GM12801 (cell line): ENCODE results near the gene ILKAP.

Experiments used
- CTCF ChIP-seq: IDR thresholded peaks from one replicate; pipeline ENCODE4 v1.5.1; 2011; ENCODE audit warnings: control low read depth; ENCODE audit not compliant: insufficient read length; ENCODE audit errors: extremely low read depth

ILKAP gene

GRCh38 chr2:238144262-238144661, 59.2 kb downstream of the ILKAP start:
- no peak for TF ChIP-seq CTCF

GRCh38 chr2:238143239-238143951, 60.1 kb downstream of the ILKAP start:
- no peak for TF ChIP-seq CTCF

DNA sequence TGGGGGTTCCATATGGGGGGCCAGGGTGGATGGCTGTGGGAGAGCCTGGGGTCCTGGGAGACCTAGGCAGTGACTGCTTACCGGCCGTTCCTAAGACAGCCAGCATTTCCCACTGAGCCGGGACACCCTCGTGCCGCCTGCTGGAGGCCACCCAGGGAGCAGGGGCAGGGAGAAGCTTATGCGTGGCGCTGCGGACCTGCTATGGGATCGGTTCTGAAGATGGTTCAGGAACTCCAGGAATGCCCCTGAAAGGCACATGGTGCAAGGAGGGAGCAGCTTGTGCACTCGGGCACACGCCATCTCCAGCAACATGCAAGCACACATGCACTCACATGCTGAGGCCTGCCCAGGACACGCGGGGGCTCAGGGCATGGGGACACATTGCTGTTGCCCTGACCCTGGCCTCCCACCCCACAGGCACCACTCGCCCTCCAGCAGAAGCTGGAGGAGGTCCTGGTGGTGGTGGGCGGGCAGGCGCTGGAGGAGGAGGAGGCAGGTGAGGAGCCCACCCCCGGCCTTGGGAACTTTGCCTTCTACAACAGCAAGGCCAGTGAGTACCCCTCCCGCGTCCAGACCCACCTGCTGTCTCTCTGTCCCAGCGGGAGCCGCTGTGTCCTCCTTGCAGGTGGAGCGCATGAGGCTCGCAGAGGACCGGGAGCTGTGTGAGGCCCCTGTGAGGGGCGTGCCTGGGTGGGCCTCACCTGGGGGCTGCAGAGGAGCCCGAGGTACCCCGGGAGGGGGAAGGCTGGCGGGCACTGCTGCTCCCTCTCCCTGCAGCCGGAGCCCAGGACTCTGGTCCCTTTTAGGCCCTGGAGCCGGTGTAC, 60.9 kb downstream of the ILKAP start:
- no peak for TF ChIP-seq CTCF

- no peak for TF ChIP-seq CTCF
Measured at GRCh38 chr2:238141541-238142318, 61.8 kb downstream of the ILKAP start.

GRCh38 chr2:238140721-238141540, 62.6 kb downstream of the ILKAP start:
- TF ChIP-seq CTCF, result no peak

GRCh38 chr2:238140040-238140439, 63.5 kb downstream of the ILKAP start:
- no peak for TF ChIP-seq CTCF
